Stomach (tissue), 19 donors: ENCODE measurements around the gene HK3. TPM values are rescaled to one million over a fixed set of nuclear protein-coding genes. Genes with fewer than 3 reads are reported as not detected.

Source experiments
- DNase-seq, 2 donors: peaks; one replicate each; pipeline versions ENCODE4 v3.0.0 to v3.0.0-alpha.2; 2013 to 2019
- H3K27ac ChIP-seq, 5 donors: fragments of 200-600 bp in 4 of 5; sonication (generic) in 4 of 5; one replicate each; pipeline ENCODE4 v1.5.1; 2013 to 2019; ENCODE audit warnings: mild to moderate bottlenecking in 1 of 5, moderate library complexity in 1 of 5
- H3K27me3 ChIP-seq, 3 donors: fragments of 200-600 bp; sonication (generic); one replicate each; pipeline ENCODE4 v1.5.1; 2017 to 2019; ENCODE audit warnings: mixed run types in 1 of 3
- H3K36me3 ChIP-seq, 4 donors: fragments of 200-600 bp; sonication (generic); 1 replicate in 3 of 4; 2 replicates in 1 of 4; pipeline ENCODE4 v1.5.1; 2016 to 2019
- H3K4me1 ChIP-seq, 4 donors: fragments of 200-600 bp; sonication (generic); one replicate each; pipeline ENCODE4 v1.5.1; 2016 to 2019
- H3K4me3 ChIP-seq, 4 donors: fragments of 200-600 bp; sonication (generic) in 3 of 4; one replicate each; pipeline ENCODE4 v1.5.1; 2016 to 2019; ENCODE audit warnings: mild to moderate bottlenecking in 1 of 4
- H3K9me3 ChIP-seq, 4 donors: fragments of 200-600 bp; sonication (generic); one replicate each; pipeline ENCODE4 v1.5.1; 2016 to 2019
- EP300 ChIP-seq: sonication (generic); formaldehyde crosslinking; IDR thresholded peaks from one replicate; pipeline ENCODE4 v1.6.1; 2017; ENCODE audit warnings: antibody characterized with exemption
- POLR2A ChIP-seq, 4 donors: fragments of 450-650 bp; IDR thresholded peaks; one replicate each; pipeline ENCODE4 v1.6.1; 2016; ENCODE audit warnings: antibody characterized with exemption in 4 of 4, control low read depth in 2 of 4, mild to moderate bottlenecking in 1 of 4, moderate library complexity in 1 of 4
- POLR2AphosphoS5 ChIP-seq, 3 donors: sonication (generic); formaldehyde crosslinking; IDR thresholded peaks; one replicate each; pipeline ENCODE4 v1.6.1; 2016; ENCODE audit warnings: antibody characterized with exemption in 3 of 3
- WGBS, 5 donors: extraction: QIAGEN DNeasy Blood & Tissue Kit in 3 of 5; methylation state at CpG; one replicate each; pipeline versions ENCODE4 v1.1.5 to v1.1.7; 2013 to 2018; 5-methylcytosine and 5-hydroxymethylcytosine counted together
- intact Hi-C: fragments of 100-400 bp; cut with DNase I; formaldehyde crosslinking; loops from one replicate; pipeline ENCODE4 v1.15.1; 2023; ENCODE audit warnings: low total_unique reads
- long read RNA-seq, 10 donors: transcript quantifications; one replicate each; lab custom pipeline, GENCODE V29; 2026
- polyA plus RNA-seq, 3 donors: library from polyadenylated mRNA; stranded (reverse); fragments of 200-250 nt; gene quantifications; one replicate each; pipeline ENCODE4 v1.2.3, GENCODE V29; 2013
- total RNA-seq, 5 donors: library from RNA; depleted of rRNA; stranded (reverse); fragments of >200 nt; gene quantifications; one replicate each; pipeline versions ENCODE4 v1.1.0 to v1.2.3, GENCODE V29; 2014 to 2016
- TF ChIP-seq, protein P1 (sequence below), 7 experiments: fragments of 450-650 bp in 4 of 7; fragments of 200-600 bp in 3 of 7; sonication (generic) in 3 of 7; IDR thresholded peaks; one replicate each; pipeline ENCODE4 v1.5.1; 2016 to 2019; ENCODE audit warnings: antibody characterized with exemption in 7 of 7, control low read depth in 2 of 7, mild to moderate bottlenecking in 1 of 7
- donor health status: healthy with polysubstance abuse.
- donor health status: Bipolar disorder and iron deficiency.
- donor health status: healthy.

The HK3 gene, protein sequence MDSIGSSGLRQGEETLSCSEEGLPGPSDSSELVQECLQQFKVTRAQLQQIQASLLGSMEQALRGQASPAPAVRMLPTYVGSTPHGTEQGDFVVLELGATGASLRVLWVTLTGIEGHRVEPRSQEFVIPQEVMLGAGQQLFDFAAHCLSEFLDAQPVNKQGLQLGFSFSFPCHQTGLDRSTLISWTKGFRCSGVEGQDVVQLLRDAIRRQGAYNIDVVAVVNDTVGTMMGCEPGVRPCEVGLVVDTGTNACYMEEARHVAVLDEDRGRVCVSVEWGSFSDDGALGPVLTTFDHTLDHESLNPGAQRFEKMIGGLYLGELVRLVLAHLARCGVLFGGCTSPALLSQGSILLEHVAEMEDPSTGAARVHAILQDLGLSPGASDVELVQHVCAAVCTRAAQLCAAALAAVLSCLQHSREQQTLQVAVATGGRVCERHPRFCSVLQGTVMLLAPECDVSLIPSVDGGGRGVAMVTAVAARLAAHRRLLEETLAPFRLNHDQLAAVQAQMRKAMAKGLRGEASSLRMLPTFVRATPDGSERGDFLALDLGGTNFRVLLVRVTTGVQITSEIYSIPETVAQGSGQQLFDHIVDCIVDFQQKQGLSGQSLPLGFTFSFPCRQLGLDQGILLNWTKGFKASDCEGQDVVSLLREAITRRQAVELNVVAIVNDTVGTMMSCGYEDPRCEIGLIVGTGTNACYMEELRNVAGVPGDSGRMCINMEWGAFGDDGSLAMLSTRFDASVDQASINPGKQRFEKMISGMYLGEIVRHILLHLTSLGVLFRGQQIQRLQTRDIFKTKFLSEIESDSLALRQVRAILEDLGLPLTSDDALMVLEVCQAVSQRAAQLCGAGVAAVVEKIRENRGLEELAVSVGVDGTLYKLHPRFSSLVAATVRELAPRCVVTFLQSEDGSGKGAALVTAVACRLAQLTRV
- total RNA-seq (100 to 1,000 TPM in 1 of 5 donors, 1 to 10 TPM in 2, not detected in 2; 2.6 to 145 (median 3.9) TPM), polyA plus RNA-seq (1 to 10 TPM; 1.6 to 6.9 (median 4.6) TPM)
- long read RNA-seq, donor 1 = 0 reads
- long read RNA-seq, donor 2 = 0 reads
- long read RNA-seq, donor 3 = 0 reads
- long read RNA-seq, donor 4 = 0 reads
- long read RNA-seq, donor 5 = 0 reads
- long read RNA-seq, donor 6 = 0 reads
- long read RNA-seq, donor 7 = 0 reads
- long read RNA-seq, donor 8 = 0 reads
- long read RNA-seq, donor 9 = 0 reads
- long read RNA-seq, donor 10 = 0 reads

DNA sequence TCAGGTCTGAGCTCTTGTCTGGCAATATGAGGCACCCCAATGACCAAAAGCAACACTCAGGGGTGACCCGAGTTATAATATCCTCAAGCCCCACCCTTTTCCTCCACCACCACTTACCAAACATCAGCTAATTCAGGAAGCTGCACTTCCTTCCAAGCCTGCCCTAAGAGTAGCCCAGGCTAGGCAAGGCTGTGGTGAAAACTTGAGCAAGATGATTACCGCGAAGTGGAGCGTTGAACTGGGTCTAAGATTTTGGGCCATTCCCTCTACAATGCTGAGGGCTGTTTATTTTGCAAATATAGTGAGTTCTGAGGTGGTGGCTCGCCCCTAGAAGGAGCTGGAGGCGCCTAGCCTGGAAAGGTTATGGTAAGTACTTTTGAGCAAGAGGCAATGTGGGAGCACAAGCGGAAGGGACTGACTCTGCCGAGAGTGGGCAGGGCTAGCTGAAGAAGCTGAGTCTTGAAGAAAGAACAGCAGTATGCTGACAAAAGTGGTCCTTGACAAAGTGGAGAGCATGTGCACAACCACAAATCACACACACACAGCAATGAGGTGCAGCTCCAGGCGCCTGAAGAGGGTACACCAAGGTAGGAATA, at the start of gene HK3:
HK3 (minus strand) TSS at position 51 of the 596 bp plus-strand sequence. CDS start 3,187 bp downstream, outside the sequence.
- intact Hi-C loops = no loop called here
- Histone ChIP-seq H3K4me1 (peaks cover 0 to 18% (median 3%) of the 10 kb centered on the region in 4 donors), H3K27me3 (no peaks in the 10 kb centered on the region), H3K36me3 (peaks cover 8 to 25% (median 22%) of the 10 kb centered on the region in 4 donors), H3K27ac (peak within 1 kb of the TSS in 2 of 5 donors; percentile 54 to 58), H3K9me3 (no peaks in the 10 kb centered on the region), H3K4me3 (peak within 1 kb of the TSS in 3 of 4 donors; percentile 0 to 36 (median 24))
- WGBS, 5 donors = 62 to 72% (median 66%) methylated on average over 9 of the region's 9 CpGs
- TF ChIP-seq POLR2AphosphoS5 (IDR thresholded peaks at IDR 0.05) = no peak
- TF ChIP-seq EP300 = no peak
- TF ChIP-seq POLR2A (IDR thresholded peaks at IDR 0.05) = no peak
- TF ChIP-seq, protein P1, sequence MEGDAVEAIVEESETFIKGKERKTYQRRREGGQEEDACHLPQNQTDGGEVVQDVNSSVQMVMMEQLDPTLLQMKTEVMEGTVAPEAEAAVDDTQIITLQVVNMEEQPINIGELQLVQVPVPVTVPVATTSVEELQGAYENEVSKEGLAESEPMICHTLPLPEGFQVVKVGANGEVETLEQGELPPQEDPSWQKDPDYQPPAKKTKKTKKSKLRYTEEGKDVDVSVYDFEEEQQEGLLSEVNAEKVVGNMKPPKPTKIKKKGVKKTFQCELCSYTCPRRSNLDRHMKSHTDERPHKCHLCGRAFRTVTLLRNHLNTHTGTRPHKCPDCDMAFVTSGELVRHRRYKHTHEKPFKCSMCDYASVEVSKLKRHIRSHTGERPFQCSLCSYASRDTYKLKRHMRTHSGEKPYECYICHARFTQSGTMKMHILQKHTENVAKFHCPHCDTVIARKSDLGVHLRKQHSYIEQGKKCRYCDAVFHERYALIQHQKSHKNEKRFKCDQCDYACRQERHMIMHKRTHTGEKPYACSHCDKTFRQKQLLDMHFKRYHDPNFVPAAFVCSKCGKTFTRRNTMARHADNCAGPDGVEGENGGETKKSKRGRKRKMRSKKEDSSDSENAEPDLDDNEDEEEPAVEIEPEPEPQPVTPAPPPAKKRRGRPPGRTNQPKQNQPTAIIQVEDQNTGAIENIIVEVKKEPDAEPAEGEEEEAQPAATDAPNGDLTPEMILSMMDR (IDR thresholded peaks at IDR 0.05) = no peak
- no peak for DNase-seq

GRCh38 chr5:176948458-176948857, 49.3 kb upstream of the HK3 start:
- Histone ChIP-seq H3K9me3 (no peaks in the 10 kb centered on the region), H3K4me3 (no peak overlapping the region), H3K4me1 (peaks cover 0 to 23% (median 9%) of the 10 kb centered on the region in 4 donors), H3K36me3 (peaks cover 21 to 96% (median 80%) of the 10 kb centered on the region in 4 donors), H3K27me3 (no peaks in the 10 kb centered on the region), H3K27ac (no peak overlapping the region)
- intact Hi-C loops = no loop called here
- 36 to 69% (median 50%) methylated on average over 1 of the region's 1 CpG for WGBS, 5 donors
- no peak for DNase-seq
- no peak for TF ChIP-seq POLR2A (IDR thresholded peaks at IDR 0.05)
- TF ChIP-seq POLR2AphosphoS5 (IDR thresholded peaks at IDR 0.05) = no peak
- TF ChIP-seq EP300 = no peak
- TF ChIP-seq, protein P1 (IDR thresholded peaks at IDR 0.05) = no peak

- peaks cover 0 to 23% (median 9%) of the 10 kb centered on the region in 4 donors for H3K4me1 ChIP-seq
- TF ChIP-seq POLR2A (IDR thresholded peaks at IDR 0.05) = no peak
- no peak for TF ChIP-seq EP300
- TF ChIP-seq, protein P1 (IDR thresholded peaks at IDR 0.05) = no peak
- no peak for TF ChIP-seq POLR2AphosphoS5 (IDR thresholded peaks at IDR 0.05)
- intact Hi-C loops = no loop called here
- no peak for DNase-seq
- no peaks in the 10 kb centered on the region for H3K9me3 ChIP-seq
- no peak overlapping the region for H3K27ac ChIP-seq
- 77 to 86% (median 79%) methylated on average over 2 of the region's 2 CpGs for WGBS, 5 donors
- no peaks in the 10 kb centered on the region for H3K27me3 ChIP-seq
- peaks cover 25 to 97% (median 84%) of the 10 kb centered on the region in 4 donors for H3K36me3 ChIP-seq
- no peak overlapping the region for H3K4me3 ChIP-seq
Measured at GRCh38 chr5:176947847-176948246, 48.7 kb upstream of the HK3 start.
